22Rv1 (cell line): Measurements from ENCODE around the gene UPF1.
A peak's percentile ranks its signal among the peaks of the same experiment; 100 is the strongest.

Experiments used
- H3K27ac ChIP-seq: fragments of 450-650 bp; 2 replicates; pipeline ENCODE4 v1.5.1; 2017
- CTCF ChIP-seq: fragments of 450-650 bp; IDR thresholded peaks from 2 replicates; pipeline ENCODE4 v1.5.1; 2017; ENCODE audit warnings: mild to moderate bottlenecking
- ZFX ChIP-seq: fragments of 450-650 bp; IDR thresholded peaks from 2 replicates; pipeline ENCODE4 v1.6.1; 2017; ENCODE audit warnings: antibody characterized with exemption, borderline replicate concordance

Gene UPF1

GRCh38 chr19:18879579-18880373 is 48.0 kb downstream of the UPF1 start:
- TF ChIP-seq ZFX, result no peak
- no peak for TF ChIP-seq CTCF
- peak overlapping the region; percentile 46 for H3K27ac ChIP-seq

- no peak for TF ChIP-seq ZFX
- TF ChIP-seq CTCF, result no peak
- no peak overlapping the region for H3K27ac ChIP-seq
Observed at GRCh38 chr19:18881491-18881890, 49.7 kb downstream of the UPF1 start.

GRCh38 chr19:18883526-18884304 is 52.0 kb downstream of the UPF1 start:
- H3K27ac ChIP-seq, result no peak overlapping the region
- no peak for TF ChIP-seq CTCF

GRCh38 chr19:18886972-18887371 is 55.2 kb downstream of the UPF1 start:
- TF ChIP-seq ZFX (no peak), CTCF (no peak)
- no peak overlapping the region for H3K27ac ChIP-seq

GRCh38 chr19:18889949-18890745 is 58.4 kb downstream of the UPF1 start:
- no peak overlapping the region for H3K27ac ChIP-seq
- TF ChIP-seq ZFX (no peak), CTCF (no peak)

GRCh38 chr19:18893587-18894253 is 62.0 kb downstream of the UPF1 start:
- TF ChIP-seq CTCF (no peak), ZFX (no peak)
- H3K27ac ChIP-seq, result no peak overlapping the region
